Gastroesophageal sphincter (tissue), 4 donors: ENCODE data around the gene TMEM215. TPM values are rescaled to one million over a fixed set of nuclear protein-coding genes. Genes with fewer than 3 reads are reported as not detected.

Source experiments
- ATAC-seq: fragments of 150-250 bp; one replicate; pipeline ENCODE4 v1.9.1; 2016; ENCODE audit warnings: mild to moderate bottlenecking, moderate library complexity
- H3K27ac ChIP-seq, 4 donors: fragments of 200-600 bp; sonication (generic) in 3 of 4; 1 replicate in 3 of 4; 2 replicates in 1 of 4; pipeline ENCODE4 v1.5.1; 2016 to 2019
- H3K27me3 ChIP-seq: fragments of 200-600 bp; sonication (generic); one replicate; pipeline ENCODE4 v1.5.1; 2019
- H3K36me3 ChIP-seq, 2 donors: fragments of 200-600 bp; sonication (generic); one replicate each; pipeline ENCODE4 v1.5.1; 2019; ENCODE audit warnings: control low read depth in 1 of 2
- H3K4me1 ChIP-seq, 3 donors: fragments of 200-600 bp; sonication (generic); 1 replicate in 2 of 3; 2 replicates in 1 of 3; pipeline ENCODE4 v1.5.1; 2016 to 2019; ENCODE audit warnings: control low read depth in 2 of 3
- H3K4me3 ChIP-seq, 2 donors: fragments of 200-600 bp; sonication (generic); one replicate each; pipeline ENCODE4 v1.5.1; 2019; ENCODE audit warnings: mild to moderate bottlenecking in 1 of 2, moderate library complexity in 1 of 2
- H3K9me3 ChIP-seq, 3 donors: fragments of 200-600 bp; sonication (generic); one replicate each; pipeline ENCODE4 v1.5.1; 2017 to 2019; ENCODE audit warnings: control low read depth in 2 of 3
- EP300 ChIP-seq: sonication (generic); formaldehyde crosslinking; IDR thresholded peaks from one replicate; pipeline ENCODE4 v1.6.1; 2017; ENCODE audit warnings: antibody characterized with exemption, mild to moderate bottlenecking
- POLR2A ChIP-seq, 2 donors: fragments of 450-650 bp; IDR thresholded peaks; one replicate each; pipeline ENCODE4 v1.6.1; 2017; ENCODE audit warnings: antibody characterized with exemption in 2 of 2, mild to moderate bottlenecking in 2 of 2, moderate library complexity in 1 of 2
- POLR2AphosphoS5 ChIP-seq: sonication (generic); formaldehyde crosslinking; IDR thresholded peaks from one replicate; pipeline ENCODE4 v1.6.1; 2017; ENCODE audit warnings: antibody characterized with exemption
- WGBS, 2 donors: methylation state at CpG; one replicate each; pipeline ENCODE4 v1.1.5; 2018; ENCODE audit warnings: low coverage in 1 of 2; 5-methylcytosine and 5-hydroxymethylcytosine counted together
- total RNA-seq, 4 donors: library from RNA; depleted of rRNA; stranded (reverse); fragments of >200 nt; gene quantifications; one replicate each; pipeline ENCODE4 v1.1.0, GENCODE V29; 2016
- TF ChIP-seq, protein P1 (sequence below), 4 experiments: fragments of 200-600 bp in 2 of 4; fragments of 450-650 bp in 2 of 4; sonication (generic) in 1 of 4; IDR thresholded peaks; one replicate each; pipeline ENCODE4 v1.5.1; 2017 to 2019; ENCODE audit warnings: antibody characterized with exemption in 4 of 4, mild to moderate bottlenecking in 2 of 4, moderate library complexity in 2 of 4

The TMEM215 gene
- total RNA-seq, 4 donors from 2014 or later: 0.12 to 0.13 TPM; not detected in 2

DNA sequence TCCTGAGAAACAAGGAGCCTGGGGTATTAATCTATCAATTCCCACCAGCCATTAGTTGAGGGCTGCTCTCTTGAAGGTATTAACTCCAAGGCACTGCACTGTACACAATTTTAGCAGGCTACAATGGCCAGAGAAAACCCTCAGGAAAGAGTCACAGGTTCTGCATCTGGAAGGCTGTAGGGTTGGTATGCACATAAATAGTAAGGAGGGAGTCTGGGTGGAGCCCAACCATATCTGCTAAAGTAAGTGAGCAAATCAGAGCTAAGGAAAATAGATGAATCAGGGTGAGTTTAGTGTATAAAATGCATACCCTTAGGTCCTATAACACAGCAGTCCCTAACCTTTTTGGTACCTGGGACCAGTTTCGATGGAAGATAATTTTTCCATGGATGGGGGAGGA is 18.2 kb downstream of the TMEM215 start:
- H3K4me1 ChIP-seq: no peaks in the 10 kb centered on the region
- H3K9me3 ChIP-seq: peaks cover 0 to 25% (median 0%) of the 10 kb centered on the region in 3 donors
- H3K27ac ChIP-seq: no peak overlapping the region
- TF ChIP-seq EP300: no peak
- TF ChIP-seq, protein P1, sequence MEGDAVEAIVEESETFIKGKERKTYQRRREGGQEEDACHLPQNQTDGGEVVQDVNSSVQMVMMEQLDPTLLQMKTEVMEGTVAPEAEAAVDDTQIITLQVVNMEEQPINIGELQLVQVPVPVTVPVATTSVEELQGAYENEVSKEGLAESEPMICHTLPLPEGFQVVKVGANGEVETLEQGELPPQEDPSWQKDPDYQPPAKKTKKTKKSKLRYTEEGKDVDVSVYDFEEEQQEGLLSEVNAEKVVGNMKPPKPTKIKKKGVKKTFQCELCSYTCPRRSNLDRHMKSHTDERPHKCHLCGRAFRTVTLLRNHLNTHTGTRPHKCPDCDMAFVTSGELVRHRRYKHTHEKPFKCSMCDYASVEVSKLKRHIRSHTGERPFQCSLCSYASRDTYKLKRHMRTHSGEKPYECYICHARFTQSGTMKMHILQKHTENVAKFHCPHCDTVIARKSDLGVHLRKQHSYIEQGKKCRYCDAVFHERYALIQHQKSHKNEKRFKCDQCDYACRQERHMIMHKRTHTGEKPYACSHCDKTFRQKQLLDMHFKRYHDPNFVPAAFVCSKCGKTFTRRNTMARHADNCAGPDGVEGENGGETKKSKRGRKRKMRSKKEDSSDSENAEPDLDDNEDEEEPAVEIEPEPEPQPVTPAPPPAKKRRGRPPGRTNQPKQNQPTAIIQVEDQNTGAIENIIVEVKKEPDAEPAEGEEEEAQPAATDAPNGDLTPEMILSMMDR (IDR thresholded peaks at IDR 0.05): no peak
- no peak for TF ChIP-seq POLR2A (IDR thresholded peaks at IDR 0.05)
- no peak for TF ChIP-seq POLR2AphosphoS5
- no peaks in the 10 kb centered on the region for H3K36me3 ChIP-seq
- no peak for ATAC-seq
- WGBS, 2 donors: 71 to 75% methylated on average over 1 of the region's 1 CpG
- no peak overlapping the region for H3K4me3 ChIP-seq
- no peaks in the 10 kb centered on the region for H3K27me3 ChIP-seq

- 76% methylated on average over 1 of the region's 1 CpG; no CpG with 5 or more reads in 1 of the 2 donors for WGBS, 2 donors
Measured at GRCh38 chr9:32807217-32807616, 23.9 kb downstream of the TMEM215 start.

GRCh38 chr9:32811246-32811645 is 27.9 kb downstream of the TMEM215 start:
- no peaks in the 10 kb centered on the region for H3K4me1 ChIP-seq
- no peak overlapping the region for H3K4me3 ChIP-seq
- H3K27me3 ChIP-seq: no peaks in the 10 kb centered on the region
- WGBS, 2 donors: 45% methylated on average over 2 of the region's 3 CpGs; no CpG with 5 or more reads in 1 of the 2 donors
- H3K9me3 ChIP-seq: peaks cover 0 to 18% (median 0%) of the 10 kb centered on the region in 3 donors
- no peak for ATAC-seq
- no peak overlapping the region for H3K27ac ChIP-seq
- H3K36me3 ChIP-seq: no peaks in the 10 kb centered on the region
- no peak for TF ChIP-seq EP300
- TF ChIP-seq POLR2A (IDR thresholded peaks at IDR 0.05): no peak
- no peak for TF ChIP-seq POLR2AphosphoS5
- TF ChIP-seq, protein P1 (IDR thresholded peaks at IDR 0.05): no peak

More at GRCh38 chr9:32807217-32807616, 23.9 kb downstream of the TMEM215 start:
- H3K9me3 ChIP-seq: peaks cover 0 to 39% (median 0%) of the 10 kb centered on the region in 3 donors
- no peaks in the 10 kb centered on the region for H3K4me1 ChIP-seq
- no peak overlapping the region for H3K4me3 ChIP-seq
- no peaks in the 10 kb centered on the region for H3K36me3 ChIP-seq
- no peak for ATAC-seq
- no peaks in the 10 kb centered on the region for H3K27me3 ChIP-seq
- H3K27ac ChIP-seq: no peak overlapping the region
- TF ChIP-seq POLR2AphosphoS5: no peak
- TF ChIP-seq, protein P1 (IDR thresholded peaks at IDR 0.05): no peak

DNA sequence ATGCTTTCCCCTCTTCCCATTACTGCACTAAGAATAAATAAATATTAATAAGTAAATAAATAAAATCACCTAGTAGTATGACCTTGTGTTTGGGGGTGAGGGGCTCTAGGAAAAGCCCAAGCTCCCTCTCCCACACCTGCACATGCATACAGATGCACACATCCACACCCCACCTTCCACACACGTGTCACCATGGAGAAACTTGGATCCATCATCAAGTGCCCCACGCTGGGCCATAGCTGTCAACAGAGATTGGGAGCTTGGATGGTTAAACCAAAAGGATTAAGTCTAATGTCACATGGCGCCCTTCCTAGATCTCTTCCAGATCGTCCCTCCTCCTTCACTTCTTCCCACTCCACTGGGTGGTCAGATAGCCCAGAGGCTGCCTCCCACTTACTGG is 37.0 kb downstream of the TMEM215 start:
- 78 to 80% methylated on average over 2 to 3 of the region's 4 CpGs for WGBS, 2 donors
- Histone ChIP-seq H3K36me3 (no peaks in the 10 kb centered on the region), H3K4me1 (no peaks in the 10 kb centered on the region), H3K27me3 (peaks cover 12% of the 10 kb centered on the region), H3K4me3 (no peak overlapping the region), H3K27ac (no peak overlapping the region), H3K9me3 (no peaks in the 10 kb centered on the region)
- no peak for ATAC-seq
- TF ChIP-seq POLR2AphosphoS5: no peak
- no peak for TF ChIP-seq POLR2A (IDR thresholded peaks at IDR 0.05)
- TF ChIP-seq EP300: no peak
- TF ChIP-seq, protein P1 (IDR thresholded peaks at IDR 0.05): no peak

- 79 to 80% methylated on average over 3 of the region's 3 CpGs for WGBS, 2 donors
- no peak overlapping the region for H3K4me3 ChIP-seq
Measured at GRCh38 chr9:32823101-32823500, 39.8 kb downstream of the TMEM215 start.

More at GRCh38 chr9:32823101-32823500, 39.8 kb downstream of the TMEM215 start:
- TF ChIP-seq EP300: no peak
- TF ChIP-seq POLR2A (IDR thresholded peaks at IDR 0.05): no peak
- TF ChIP-seq, protein P1 (IDR thresholded peaks at IDR 0.05): no peak
- no peak for TF ChIP-seq POLR2AphosphoS5
- ATAC-seq: no peak
- Histone ChIP-seq H3K36me3 (no peaks in the 10 kb centered on the region), H3K9me3 (no peaks in the 10 kb centered on the region), H3K4me1 (no peaks in the 10 kb centered on the region), H3K27me3 (peaks cover 7% of the 10 kb centered on the region), H3K27ac (no peak overlapping the region)
